HCEC 1CT (cell line): Measurements from ENCODE around the gene RAMAC.
"Not testable (repeated sequence)": the region's sequence is repeated elsewhere in the genome, so short reads cannot be mapped to it uniquely, and the experiment has no call there.

ENCODE experiments used
- DNase-seq: peaks from one replicate; pipeline ENCODE4 v3.0.0-alpha.2; 2017

RAMAC gene

GRCh38 chr15:82969353-82969752, 16.7 kb upstream of the RAMAC start:
- no peak for DNase-seq

GRCh38 chr15:82970078-82970686, 15.8 kb upstream of the RAMAC start:
- no peak for DNase-seq

- no peak for DNase-seq
Measured at GRCh38 chr15:82970696-82971095, 15.3 kb upstream of the RAMAC start.

- no peak for DNase-seq
Measured at GRCh38 chr15:82971218-82971984, 14.6 kb upstream of the RAMAC start.

GRCh38 chr15:82972990-82973389, 13.0 kb upstream of the RAMAC start:
- no peak for DNase-seq

- no peak for DNase-seq
Measured at GRCh38 chr15:82977076-82977475, 8.9 kb upstream of the RAMAC start.

- no peak for DNase-seq
Measured at GRCh38 chr15:82978438-82978837, 7.6 kb upstream of the RAMAC start.

GRCh38 chr15:82979726-82980125, 6.3 kb upstream of the RAMAC start:
- DNase-seq = no peak

- no peak for DNase-seq
Measured at GRCh38 chr15:82980981-82981380, 5.0 kb upstream of the RAMAC start.

- no peak for DNase-seq
Measured at GRCh38 chr15:82986442-82986780, 401 bp downstream of the RAMAC start.

GRCh38 chr15:82992436-82992998, 6.5 kb downstream of the RAMAC start:
- DNase-seq = no peak

- DNase-seq = no peak
Measured at GRCh38 chr15:82993144-82993543, 7.1 kb downstream of the RAMAC start.

GRCh38 chr15:82995076-82995475, 9.1 kb downstream of the RAMAC start:
- DNase-seq = no peak

GRCh38 chr15:82995938-82996337, 9.9 kb downstream of the RAMAC start:
- no peak for DNase-seq

GRCh38 chr15:82999426-82999825, 13.4 kb downstream of the RAMAC start:
- DNase-seq = no peak

- peak; percentile 54 for DNase-seq
Measured at GRCh38 chr15:82999905-83000671, 14.1 kb downstream of the RAMAC start.

GRCh38 chr15:83000672-83001031, 14.6 kb downstream of the RAMAC start:
- not testable (repeated sequence) for DNase-seq

- peak; percentile 69 for DNase-seq
Measured at GRCh38 chr15:83010709-83011270, 24.8 kb downstream of the RAMAC start.

GRCh38 chr15:83011271-83012075, 25.5 kb downstream of the RAMAC start, which contains the start of gene C15orf40:
C15orf40 (minus strand) TSS chr15:83011639; CDS start chr15:83011607, 32 bp downstream.
- peak; percentile 92 for DNase-seq

GRCh38 chr15:83012076-83012426, 26.0 kb downstream of the RAMAC start:
- DNase-seq = peak; percentile 4

- DNase-seq = no peak
Measured at GRCh38 chr15:83012636-83013035, 26.6 kb downstream of the RAMAC start.

- DNase-seq = no peak
Measured at GRCh38 chr15:83014205-83014653, 28.2 kb downstream of the RAMAC start.
